Measurements from ENCODE around the gene AGBL4.

AGBL4 gene

GRCh38 chr1:48750109-48750508 lies 1273.6 kb downstream of the AGBL4 start:
- DNase-seq, result no peak

- no peak for DNase-seq
Measured at GRCh38 chr1:48749068-48749467, 1274.7 kb downstream of the AGBL4 start.

DNA sequence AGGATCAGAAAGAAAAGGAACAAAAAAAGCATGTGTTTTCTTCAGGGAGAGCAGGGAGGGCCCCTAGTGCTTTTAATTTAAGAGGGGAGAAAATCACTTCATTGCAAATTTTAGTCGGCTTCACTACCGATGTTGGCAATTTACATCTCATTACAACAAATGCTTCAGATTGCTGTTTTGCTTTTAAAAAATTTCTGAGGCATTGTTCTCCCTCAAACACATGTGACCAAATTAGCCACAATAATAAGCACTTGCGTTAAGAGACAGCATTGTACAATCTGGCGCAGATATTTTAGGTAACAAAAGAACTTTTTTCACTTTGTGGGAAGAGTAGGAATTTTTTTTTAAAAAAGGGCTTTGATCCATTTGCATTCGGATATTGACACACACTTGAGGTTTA lies 1276.8 kb downstream of the AGBL4 start:
- DNase-seq, result peak in 1 of 2 donors; percentile 27

DNA sequence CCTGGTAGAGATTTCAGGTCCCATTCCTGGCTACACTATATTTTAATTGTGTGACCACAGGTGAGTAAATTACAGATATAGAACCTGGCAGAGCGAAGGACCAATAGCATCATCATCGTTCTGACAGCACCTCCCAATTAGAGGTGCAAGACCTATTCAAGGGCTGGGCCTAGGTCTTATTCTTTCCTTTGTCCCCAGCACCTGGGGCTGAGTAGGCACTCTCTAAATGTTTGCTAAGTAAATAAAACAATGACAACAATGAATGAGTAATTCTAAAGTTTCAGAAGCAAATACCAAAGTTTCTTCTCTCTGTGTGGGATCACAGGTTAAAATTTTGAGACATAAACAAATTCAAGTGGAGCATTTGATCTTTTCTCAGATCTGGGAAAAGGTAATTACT lies 1279.7 kb downstream of the AGBL4 start:
- no peak for DNase-seq

GRCh38 chr1:48743480-48743879 lies 1280.3 kb downstream of the AGBL4 start:
- DNase-seq, result no peak

- no peak for DNase-seq
Measured at GRCh38 chr1:48741380-48741779, 1282.4 kb downstream of the AGBL4 start.

- no peak for DNase-seq
Measured at GRCh38 chr1:48740621-48741020, 1283.1 kb downstream of the AGBL4 start.

GRCh38 chr1:48739091-48739490 lies 1284.7 kb downstream of the AGBL4 start:
- no peak for DNase-seq

DNA sequence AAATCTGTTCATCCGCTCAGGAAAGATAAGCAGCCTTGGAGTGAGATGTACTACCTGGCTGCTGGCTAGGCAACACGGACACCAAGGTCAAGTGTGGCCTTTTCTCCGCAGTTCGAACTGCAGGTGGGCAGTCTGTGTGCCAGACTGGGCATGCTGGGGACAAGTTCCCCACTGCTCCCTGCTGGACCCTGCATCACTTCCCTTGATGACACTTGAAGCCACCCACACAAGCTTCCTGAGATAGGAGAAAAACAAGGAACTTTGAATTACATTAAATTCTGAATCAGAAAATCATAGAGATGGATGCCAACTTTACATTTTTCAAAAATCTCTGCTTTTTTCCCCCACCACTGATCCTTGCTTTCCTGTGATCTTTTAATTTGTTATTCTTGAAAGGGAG lies 1285.4 kb downstream of the AGBL4 start:
- DNase-seq, result no peak

DNA sequence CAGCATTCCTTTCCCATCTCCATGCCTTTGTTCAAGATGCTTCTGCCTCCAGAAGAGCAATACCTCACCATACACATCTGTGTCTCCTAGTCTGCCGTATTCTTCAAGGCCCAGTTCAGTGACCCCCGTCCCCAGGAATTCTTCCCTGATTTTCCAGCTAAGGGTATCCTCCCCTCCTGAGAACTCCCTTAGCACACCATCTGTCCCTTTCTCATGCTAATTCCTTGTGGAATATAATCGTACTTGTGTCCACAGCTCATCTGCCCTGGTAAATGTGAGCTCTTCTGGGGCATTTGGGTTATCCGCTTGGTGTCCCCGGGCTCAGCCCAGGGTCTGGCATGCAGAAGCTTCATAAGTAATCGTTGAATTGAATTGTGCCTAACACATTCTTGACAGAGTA lies 1288.0 kb downstream of the AGBL4 start:
- DNase-seq, result no peak

- no peak for DNase-seq
Measured at GRCh38 chr1:48730164-48730910, 1293.4 kb downstream of the AGBL4 start.

GRCh38 chr1:48728584-48728983 lies 1295.2 kb downstream of the AGBL4 start:
- DNase-seq, result no peak

- no peak for DNase-seq
Measured at GRCh38 chr1:48726557-48727215, 1297.1 kb downstream of the AGBL4 start.

DNA sequence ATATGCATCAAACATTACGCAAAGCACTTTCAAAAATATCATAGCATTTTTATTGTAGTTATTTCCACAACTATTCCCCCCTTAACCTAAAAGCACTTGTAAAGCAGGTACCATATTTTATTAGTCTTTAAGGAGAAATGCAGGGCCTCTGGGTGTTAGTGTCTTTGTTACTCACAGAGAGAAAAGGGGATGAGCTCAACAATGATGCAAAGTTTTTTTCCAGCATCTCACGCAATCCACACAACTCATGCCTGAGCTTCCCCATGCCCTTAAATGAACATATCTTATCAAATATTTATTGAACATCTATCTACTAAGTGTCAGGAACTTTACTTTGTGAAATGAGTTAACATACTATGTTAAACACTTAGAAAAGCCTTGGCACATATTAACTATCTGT lies 1297.6 kb downstream of the AGBL4 start:
- no peak for DNase-seq

DNA sequence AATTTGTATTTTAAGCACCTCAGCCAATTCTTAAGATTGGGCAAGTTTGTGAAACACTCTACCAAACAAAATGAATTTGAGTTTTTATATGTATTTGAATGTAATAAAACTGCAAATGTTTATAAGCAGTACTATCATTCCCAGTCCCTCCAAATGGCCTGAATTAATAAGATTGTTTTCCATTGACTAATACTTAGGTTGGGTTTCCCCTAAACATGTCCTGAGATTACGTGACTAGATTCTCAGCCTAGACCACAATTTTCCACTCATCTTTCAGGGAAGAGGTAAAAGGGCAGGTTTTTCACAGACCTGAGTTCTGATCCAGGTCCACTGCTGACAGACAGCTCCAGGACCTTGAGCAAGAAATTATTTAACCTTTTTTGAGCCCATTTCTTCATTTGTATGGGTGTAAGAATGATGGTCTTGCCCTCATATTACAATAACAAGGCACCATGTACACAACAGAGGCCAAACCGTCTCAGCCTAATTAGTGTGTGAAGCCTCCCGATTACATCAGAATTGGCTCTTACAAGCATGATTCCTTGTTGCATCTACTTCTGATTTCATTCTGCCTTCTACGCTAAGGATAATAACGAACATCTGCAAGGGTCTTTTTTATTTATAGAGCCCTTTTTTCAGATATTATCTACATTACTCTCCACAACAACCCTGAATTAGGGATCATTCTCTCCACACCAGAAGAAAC lies 1298.3 kb downstream of the AGBL4 start:
- DNase-seq, result no peak

- DNase-seq, result no peak
Measured at GRCh38 chr1:48720929-48721328, 1302.8 kb downstream of the AGBL4 start.

GRCh38 chr1:48718705-48719104 lies 1305.0 kb downstream of the AGBL4 start:
- no peak for DNase-seq

GRCh38 chr1:48718116-48718630 lies 1305.6 kb downstream of the AGBL4 start:
- DNase-seq, result no peak

DNA sequence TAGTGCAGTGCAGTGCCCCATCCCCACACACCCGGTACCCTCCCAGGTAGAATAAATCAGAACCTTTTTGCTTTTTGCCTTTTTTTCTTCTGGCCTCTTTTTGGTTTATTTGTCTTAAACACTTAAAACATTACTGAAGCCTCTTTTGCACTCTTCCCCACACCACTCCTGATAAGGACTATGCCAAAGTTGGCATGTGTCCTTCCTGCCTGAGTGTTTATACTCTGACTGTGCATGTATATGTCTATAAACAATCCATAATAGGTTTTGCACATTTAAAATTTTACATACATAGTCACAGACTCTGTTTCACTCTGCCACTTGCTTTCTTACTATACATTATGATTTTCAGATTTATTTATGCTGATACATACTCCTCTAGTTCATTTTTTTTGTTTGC lies 1306.7 kb downstream of the AGBL4 start:
- DNase-seq, result no peak

DNA sequence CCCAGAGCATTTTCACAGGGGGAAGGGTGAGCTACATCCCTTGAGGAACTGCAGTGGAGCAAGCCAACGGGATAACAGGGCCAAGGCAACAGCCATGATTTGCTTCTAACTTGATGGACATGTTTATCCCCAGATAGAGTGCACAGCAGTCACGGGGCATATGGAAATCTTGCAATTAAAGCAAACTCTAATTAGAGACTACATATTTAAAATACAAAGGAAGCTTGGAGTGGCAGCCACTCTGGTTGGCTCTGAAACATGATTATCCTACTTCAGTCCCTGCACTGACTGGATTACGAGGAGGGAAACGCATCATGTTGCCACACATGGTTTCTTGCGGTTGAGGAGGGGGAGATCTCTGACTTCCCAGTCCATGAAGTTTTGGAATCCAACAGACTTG lies 1307.8 kb downstream of the AGBL4 start:
- DNase-seq, result no peak

DNA sequence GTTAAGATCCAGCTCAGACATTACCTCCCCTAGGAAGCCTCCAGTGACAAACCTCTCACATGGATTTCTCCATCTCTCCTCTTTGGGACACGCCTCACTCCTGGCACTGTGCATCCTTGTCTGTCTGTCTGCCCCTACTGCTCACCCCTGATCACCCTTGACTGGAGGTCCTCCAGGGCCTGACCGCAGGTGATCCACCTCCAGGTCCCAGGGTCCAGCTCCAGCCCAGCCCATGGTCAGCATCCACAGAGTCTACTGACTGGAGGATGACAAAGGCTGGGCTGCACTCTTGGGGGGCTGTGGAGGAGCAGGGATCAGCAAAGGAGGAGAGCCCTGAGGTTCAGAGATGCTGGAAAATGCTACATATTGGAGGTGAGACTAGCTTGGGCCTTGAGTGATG lies 1312.8 kb downstream of the AGBL4 start:
- no peak for DNase-seq

DNA sequence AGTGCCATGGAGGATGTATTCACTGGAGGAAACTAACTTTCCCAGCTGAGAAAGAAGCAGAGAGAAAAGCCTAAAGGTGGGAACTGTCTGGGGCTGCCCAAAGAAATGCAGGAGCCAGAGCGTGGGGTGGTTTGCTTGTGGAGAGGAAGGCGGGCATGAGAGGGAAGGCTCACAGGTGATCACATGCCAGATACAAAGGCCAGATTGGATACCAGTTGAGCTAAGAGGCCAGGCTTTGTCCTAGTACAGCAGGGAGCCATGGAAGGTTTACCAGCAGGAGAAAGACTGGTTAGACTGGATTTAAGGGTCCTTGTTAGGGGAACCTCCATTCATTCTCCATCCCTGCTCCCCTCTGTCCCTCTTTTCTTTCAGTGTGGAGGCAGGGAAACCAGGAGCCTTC lies 1313.4 kb downstream of the AGBL4 start:
- no peak for DNase-seq

DNA sequence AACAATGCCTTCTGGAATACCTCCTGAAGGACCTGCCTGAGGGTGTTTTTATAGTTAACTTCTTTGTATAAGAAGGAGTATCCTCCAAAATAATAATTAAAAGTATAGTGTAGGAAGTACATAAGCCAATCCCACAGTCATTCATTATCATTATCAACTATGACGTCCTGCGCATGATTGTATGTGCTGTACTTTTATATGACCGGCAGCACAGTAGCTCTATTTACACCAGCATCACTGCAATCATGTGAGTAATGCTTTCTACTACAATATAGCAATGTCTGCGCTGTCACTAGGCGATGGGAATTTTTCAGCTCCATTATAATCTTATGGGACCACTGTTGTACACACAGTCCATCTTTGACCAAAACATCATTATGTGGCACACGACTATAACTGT lies 1319.0 kb downstream of the AGBL4 start:
- DNase-seq, result no peak

- no peak for DNase-seq
Measured at GRCh38 chr1:48701445-48701844, 1322.3 kb downstream of the AGBL4 start.

Measured in hippocampal formation (tissue), 2 donors.